ENCODE data around the gene MPI. TPM values are rescaled to one million over a fixed set of nuclear protein-coding genes. Genes with fewer than 3 reads are reported as not detected.

The MPI gene
- polyA plus RNA-seq, 1 of the 3 experiments (the other 2 are of a cell fraction) = 58.2 TPM

DNA sequence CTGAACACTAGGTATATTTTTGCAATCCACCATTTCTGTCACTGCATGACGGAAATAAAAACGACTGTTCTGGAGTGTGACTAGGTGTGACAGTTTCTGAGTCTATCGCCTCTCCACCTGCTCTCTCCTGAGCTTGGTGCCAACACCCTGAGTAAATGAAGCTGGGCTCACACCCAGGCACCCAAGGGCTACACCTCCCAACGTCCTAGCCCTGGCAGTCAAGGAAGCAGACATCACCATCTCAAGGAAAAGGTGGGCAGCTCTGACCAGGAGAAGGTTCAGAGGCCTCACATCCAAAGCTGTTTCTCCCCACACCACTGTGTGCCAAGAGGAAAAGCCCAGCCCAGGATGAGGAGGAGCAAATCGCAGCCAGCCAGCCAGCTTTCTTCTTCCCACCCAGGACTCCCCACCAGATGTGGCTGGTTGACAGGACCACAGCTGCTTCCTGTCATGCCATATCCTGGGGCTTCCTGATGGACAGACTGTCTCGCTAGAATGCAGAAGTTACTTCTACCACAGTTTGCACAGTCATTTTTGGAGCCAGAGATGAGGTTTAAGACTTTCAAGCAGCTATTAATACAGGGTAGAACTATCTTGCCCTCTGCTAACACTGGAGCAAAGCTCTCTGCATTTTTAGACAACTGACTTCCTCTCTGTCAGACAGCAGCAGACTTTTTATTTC is 20.0 kb upstream of the MPI start:
- ChIA-PET POLR2A (interaction anchor here (0.9 to 1.4 kb wide), 4 partner anchors 10 to 26 kb away, joined by 3 to 4 read pairs (median 4); partner anchors contain the start of gene MPI), CTCF (interaction anchor here (0.8 to 2.6 kb wide), 8 partner anchors 11 to 101 kb away, joined by 3 to 16 read pairs (median 6); partner anchors contain the start of genes CSK and ULK3)
- TF ChIP-seq FOSL2 (IDR thresholded peaks at IDR 0.05; ENCODE audit: borderline replicate concordance, low read depth) (no peak), MXI1 (IDR thresholded peaks at IDR 0.05; ENCODE audit: low read depth, low read length) (peak; percentile 73), TAF1 (IDR thresholded peaks at IDR 0.05; ENCODE audit: borderline replicate concordance, low read depth, low read length) (no peak)
- 0 out of 2 replicates have a peak overlapping the region, but pooled peaks have one; percentile 16 for H3K4me2 ChIP-seq
- H4K20me1 ChIP-seq (ENCODE audit: insufficient read depth) = peaks cover 42% of the 10 kb centered on the region
- WGBS (ENCODE audit: low lambda C conversion rate) = 67% methylated on average over 6 of the region's 6 CpGs
- H3K9me2 ChIP-seq = no peaks in the 10 kb centered on the region
- DNase-seq = peak; percentile 60
- no peaks in the 10 kb centered on the region for H3K27me3 ChIP-seq (ENCODE audit: insufficient read depth)
- H2AFZ ChIP-seq (ENCODE audit: low read depth) = no peak overlapping the region
- no peak overlapping the region for H3K4me3 ChIP-seq (ENCODE audit: low read depth in 2 of 2, low read length in 1 of 2)
- no peaks in the 10 kb centered on the region for H3K9me3 ChIP-seq
- H3F3A ChIP-seq (replicated peaks; ENCODE audit: insufficient read depth) = no peaks in the 10 kb centered on the region
- H3K79me2 ChIP-seq (ENCODE audit: insufficient read depth) = peaks cover 78% of the 10 kb centered on the region
- no peak overlapping the region for H3K9ac ChIP-seq
- peaks cover 17 to 20% of the 10 kb centered on the region in 2 experiments; a peak in 2 of 4 replicates for H3K4me1 ChIP-seq (ENCODE audit: control insufficient read depth in 1 of 2, insufficient read depth in 2 of 2, low read depth in 1 of 2, low read length in 1 of 2)
- H3K27ac ChIP-seq (ENCODE audit: low read depth in 2 of 2, low read length in 1 of 2) = no peak overlapping the region; a peak in 1 of 4 replicates
- H3K36me3 ChIP-seq (replicated peaks in 1 of 2; ENCODE audit: control insufficient read depth in 1 of 2, insufficient read depth in 2 of 2, low read length in 1 of 2) = peaks cover 8 to 10% of the 10 kb centered on the region in 2 experiments

DNA sequence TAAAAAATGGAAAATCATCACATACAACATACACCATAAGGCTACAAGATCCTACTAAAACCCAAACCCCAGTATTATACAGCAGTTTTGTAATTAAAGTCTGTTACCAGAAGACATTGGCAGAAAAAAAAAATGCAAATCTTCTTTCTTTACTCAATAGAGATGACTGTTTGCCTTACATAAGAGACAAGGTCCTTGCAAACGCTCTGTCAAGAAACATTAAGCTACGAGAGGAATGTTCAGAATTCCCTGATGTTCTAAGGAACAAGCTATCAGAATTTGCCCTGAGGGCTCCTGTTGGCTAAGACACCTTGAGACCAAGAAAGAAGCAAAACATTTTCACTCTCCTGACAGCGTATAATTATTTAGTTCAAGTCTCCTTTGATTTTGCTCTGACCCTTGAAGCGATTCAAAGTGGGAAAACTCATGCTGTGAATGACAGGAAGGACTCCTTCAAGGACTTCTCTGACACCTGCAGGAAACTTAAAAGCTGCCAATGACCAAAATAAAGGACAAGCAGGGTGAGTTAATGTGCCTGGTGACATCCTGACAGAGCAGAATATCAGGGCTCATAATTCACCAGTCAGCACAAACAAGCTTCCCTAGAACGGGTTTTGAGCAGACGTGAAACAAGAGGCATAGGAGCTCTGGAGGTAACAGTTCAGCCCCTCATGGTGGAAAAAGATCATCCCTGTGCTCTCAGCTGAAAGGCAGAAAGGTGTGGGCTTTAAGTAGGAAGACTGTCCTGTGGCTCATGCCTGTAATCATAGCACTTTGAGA is 19.2 kb upstream of the MPI start:
- peaks cover 71% of the 10 kb centered on the region for H3K79me2 ChIP-seq (ENCODE audit: insufficient read depth)
- WGBS (ENCODE audit: low lambda C conversion rate) = 89% methylated on average over 6 of the region's 6 CpGs
- H3K27me3 ChIP-seq (ENCODE audit: insufficient read depth) = no peaks in the 10 kb centered on the region
- ChIA-PET POLR2A (interaction anchor here (0.9 to 1.4 kb wide), 4 partner anchors 11 to 27 kb away, joined by 3 to 4 read pairs (median 4); partner anchors contain the start of gene MPI), CTCF (interaction anchor here (0.8 to 2.6 kb wide), 8 partner anchors 12 to 102 kb away, joined by 3 to 16 read pairs (median 6); partner anchors contain the start of genes CSK and ULK3)
- no peaks in the 10 kb centered on the region for H3K9me3 ChIP-seq
- H3K4me1 ChIP-seq (ENCODE audit: control insufficient read depth in 1 of 2, insufficient read depth in 2 of 2, low read depth in 1 of 2, low read length in 1 of 2) = peaks cover 17 to 20% of the 10 kb centered on the region in 2 experiments; a peak in 2 of 4 replicates
- H3K9ac ChIP-seq = no peak overlapping the region
- no peak overlapping the region for H3K4me3 ChIP-seq (ENCODE audit: low read depth in 2 of 2, low read length in 1 of 2)
- no peak overlapping the region for H3K27ac ChIP-seq (ENCODE audit: low read depth in 2 of 2, low read length in 1 of 2)
- no peaks in the 10 kb centered on the region for H3K9me2 ChIP-seq
- peaks cover 37% of the 10 kb centered on the region for H4K20me1 ChIP-seq (ENCODE audit: insufficient read depth)
- H3K36me3 ChIP-seq (replicated peaks in 1 of 2; ENCODE audit: control insufficient read depth in 1 of 2, insufficient read depth in 2 of 2, low read length in 1 of 2) = peaks cover 8 to 10% of the 10 kb centered on the region in 2 experiments
- no peaks in the 10 kb centered on the region for H3F3A ChIP-seq (replicated peaks; ENCODE audit: insufficient read depth)
- 0 out of 2 replicates have a peak overlapping the region, but pooled peaks have one; percentile 16 for H3K4me2 ChIP-seq
- no peak for DNase-seq
- H2AFZ ChIP-seq (ENCODE audit: low read depth) = no peak overlapping the region
- TF ChIP-seq FOXJ3 (CRISPR knock-in tag; IDR thresholded peaks at IDR 0.05) = no peak
- TF ChIP-seq, protein P1, sequence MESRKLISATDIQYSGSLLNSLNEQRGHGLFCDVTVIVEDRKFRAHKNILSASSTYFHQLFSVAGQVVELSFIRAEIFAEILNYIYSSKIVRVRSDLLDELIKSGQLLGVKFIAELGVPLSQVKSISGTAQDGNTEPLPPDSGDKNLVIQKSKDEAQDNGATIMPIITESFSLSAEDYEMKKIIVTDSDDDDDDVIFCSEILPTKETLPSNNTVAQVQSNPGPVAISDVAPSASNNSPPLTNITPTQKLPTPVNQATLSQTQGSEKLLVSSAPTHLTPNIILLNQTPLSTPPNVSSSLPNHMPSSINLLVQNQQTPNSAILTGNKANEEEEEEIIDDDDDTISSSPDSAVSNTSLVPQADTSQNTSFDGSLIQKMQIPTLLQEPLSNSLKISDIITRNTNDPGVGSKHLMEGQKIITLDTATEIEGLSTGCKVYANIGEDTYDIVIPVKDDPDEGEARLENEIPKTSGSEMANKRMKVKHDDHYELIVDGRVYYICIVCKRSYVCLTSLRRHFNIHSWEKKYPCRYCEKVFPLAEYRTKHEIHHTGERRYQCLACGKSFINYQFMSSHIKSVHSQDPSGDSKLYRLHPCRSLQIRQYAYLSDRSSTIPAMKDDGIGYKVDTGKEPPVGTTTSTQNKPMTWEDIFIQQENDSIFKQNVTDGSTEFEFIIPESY (IDR thresholded peaks at IDR 0.05; ENCODE audit: borderline replicate concordance, low read depth) = no peak
- TF ChIP-seq SIN3A (IDR thresholded peaks at IDR 0.05; ENCODE audit: borderline replicate concordance, low read depth, low read length) = no peak
- TF ChIP-seq, protein P2, sequence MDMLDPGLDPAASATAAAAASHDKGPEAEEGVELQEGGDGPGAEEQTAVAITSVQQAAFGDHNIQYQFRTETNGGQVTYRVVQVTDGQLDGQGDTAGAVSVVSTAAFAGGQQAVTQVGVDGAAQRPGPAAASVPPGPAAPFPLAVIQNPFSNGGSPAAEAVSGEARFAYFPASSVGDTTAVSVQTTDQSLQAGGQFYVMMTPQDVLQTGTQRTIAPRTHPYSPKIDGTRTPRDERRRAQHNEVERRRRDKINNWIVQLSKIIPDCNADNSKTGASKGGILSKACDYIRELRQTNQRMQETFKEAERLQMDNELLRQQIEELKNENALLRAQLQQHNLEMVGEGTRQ (IDR thresholded peaks at IDR 0.05; ENCODE audit: borderline replicate concordance, low read depth, low read length) = no peak
- TF ChIP-seq, protein P3, sequence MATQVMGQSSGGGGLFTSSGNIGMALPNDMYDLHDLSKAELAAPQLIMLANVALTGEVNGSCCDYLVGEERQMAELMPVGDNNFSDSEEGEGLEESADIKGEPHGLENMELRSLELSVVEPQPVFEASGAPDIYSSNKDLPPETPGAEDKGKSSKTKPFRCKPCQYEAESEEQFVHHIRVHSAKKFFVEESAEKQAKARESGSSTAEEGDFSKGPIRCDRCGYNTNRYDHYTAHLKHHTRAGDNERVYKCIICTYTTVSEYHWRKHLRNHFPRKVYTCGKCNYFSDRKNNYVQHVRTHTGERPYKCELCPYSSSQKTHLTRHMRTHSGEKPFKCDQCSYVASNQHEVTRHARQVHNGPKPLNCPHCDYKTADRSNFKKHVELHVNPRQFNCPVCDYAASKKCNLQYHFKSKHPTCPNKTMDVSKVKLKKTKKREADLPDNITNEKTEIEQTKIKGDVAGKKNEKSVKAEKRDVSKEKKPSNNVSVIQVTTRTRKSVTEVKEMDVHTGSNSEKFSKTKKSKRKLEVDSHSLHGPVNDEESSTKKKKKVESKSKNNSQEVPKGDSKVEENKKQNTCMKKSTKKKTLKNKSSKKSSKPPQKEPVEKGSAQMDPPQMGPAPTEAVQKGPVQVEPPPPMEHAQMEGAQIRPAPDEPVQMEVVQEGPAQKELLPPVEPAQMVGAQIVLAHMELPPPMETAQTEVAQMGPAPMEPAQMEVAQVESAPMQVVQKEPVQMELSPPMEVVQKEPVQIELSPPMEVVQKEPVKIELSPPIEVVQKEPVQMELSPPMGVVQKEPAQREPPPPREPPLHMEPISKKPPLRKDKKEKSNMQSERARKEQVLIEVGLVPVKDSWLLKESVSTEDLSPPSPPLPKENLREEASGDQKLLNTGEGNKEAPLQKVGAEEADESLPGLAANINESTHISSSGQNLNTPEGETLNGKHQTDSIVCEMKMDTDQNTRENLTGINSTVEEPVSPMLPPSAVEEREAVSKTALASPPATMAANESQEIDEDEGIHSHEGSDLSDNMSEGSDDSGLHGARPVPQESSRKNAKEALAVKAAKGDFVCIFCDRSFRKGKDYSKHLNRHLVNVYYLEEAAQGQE (IDR thresholded peaks at IDR 0.05; ENCODE audit: low read depth, low read length) = no peak
- TF ChIP-seq MEF2A (IDR thresholded peaks at IDR 0.05; ENCODE audit: borderline replicate concordance, low read depth) = no peak
- TF ChIP-seq TEAD4 (IDR thresholded peaks at IDR 0.05; ENCODE audit: borderline replicate concordance, insufficient read depth) = no peak
- TF ChIP-seq, protein P4, sequence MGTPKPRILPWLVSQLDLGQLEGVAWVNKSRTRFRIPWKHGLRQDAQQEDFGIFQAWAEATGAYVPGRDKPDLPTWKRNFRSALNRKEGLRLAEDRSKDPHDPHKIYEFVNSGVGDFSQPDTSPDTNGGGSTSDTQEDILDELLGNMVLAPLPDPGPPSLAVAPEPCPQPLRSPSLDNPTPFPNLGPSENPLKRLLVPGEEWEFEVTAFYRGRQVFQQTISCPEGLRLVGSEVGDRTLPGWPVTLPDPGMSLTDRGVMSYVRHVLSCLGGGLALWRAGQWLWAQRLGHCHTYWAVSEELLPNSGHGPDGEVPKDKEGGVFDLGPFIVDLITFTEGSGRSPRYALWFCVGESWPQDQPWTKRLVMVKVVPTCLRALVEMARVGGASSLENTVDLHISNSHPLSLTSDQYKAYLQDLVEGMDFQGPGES (IDR thresholded peaks at IDR 0.05; ENCODE audit: low read depth, low read length) = no peak
- TF ChIP-seq, protein P5, sequence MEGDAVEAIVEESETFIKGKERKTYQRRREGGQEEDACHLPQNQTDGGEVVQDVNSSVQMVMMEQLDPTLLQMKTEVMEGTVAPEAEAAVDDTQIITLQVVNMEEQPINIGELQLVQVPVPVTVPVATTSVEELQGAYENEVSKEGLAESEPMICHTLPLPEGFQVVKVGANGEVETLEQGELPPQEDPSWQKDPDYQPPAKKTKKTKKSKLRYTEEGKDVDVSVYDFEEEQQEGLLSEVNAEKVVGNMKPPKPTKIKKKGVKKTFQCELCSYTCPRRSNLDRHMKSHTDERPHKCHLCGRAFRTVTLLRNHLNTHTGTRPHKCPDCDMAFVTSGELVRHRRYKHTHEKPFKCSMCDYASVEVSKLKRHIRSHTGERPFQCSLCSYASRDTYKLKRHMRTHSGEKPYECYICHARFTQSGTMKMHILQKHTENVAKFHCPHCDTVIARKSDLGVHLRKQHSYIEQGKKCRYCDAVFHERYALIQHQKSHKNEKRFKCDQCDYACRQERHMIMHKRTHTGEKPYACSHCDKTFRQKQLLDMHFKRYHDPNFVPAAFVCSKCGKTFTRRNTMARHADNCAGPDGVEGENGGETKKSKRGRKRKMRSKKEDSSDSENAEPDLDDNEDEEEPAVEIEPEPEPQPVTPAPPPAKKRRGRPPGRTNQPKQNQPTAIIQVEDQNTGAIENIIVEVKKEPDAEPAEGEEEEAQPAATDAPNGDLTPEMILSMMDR (IDR thresholded peaks at IDR 0.05) = no peak

Measured in SK-N-SH (cell line).